Activated T-cell treated with anti-CD3 and anti-CD28 coated beads, Interleukin-2, amount 50 U/mL, for 24 hours (primary cell): Measurements from ENCODE around the gene PRKAR1B.

Experiments
- DNase-seq: peaks from one replicate; pipeline ENCODE4 v3.0.0-alpha.2; 2020
- H3K27ac Mint-ChIP-seq: 2 replicates; pipeline ENCODE4 v1.8.0; 2020; ENCODE audit warnings: mild to moderate bottlenecking, mixed read lengths
- H3K27me3 Mint-ChIP-seq: 2 replicates; pipeline ENCODE4 v1.8.0; 2020; ENCODE audit warnings: mixed read lengths
- H3K36me3 Mint-ChIP-seq: 2 replicates; pipeline ENCODE4 v1.8.0; 2020; ENCODE audit warnings: low read depth, mixed read lengths
- H3K4me1 Mint-ChIP-seq: 2 replicates; pipeline ENCODE4 v1.8.0; 2020; ENCODE audit warnings: low read depth, mixed read lengths
- H3K4me3 Mint-ChIP-seq: 2 replicates; pipeline ENCODE4 v1.8.0; 2020; ENCODE audit warnings: mild to moderate bottlenecking, moderate library complexity, mixed read lengths
- H3K9me3 Mint-ChIP-seq: 2 replicates; pipeline ENCODE4 v1.8.0; 2020; ENCODE audit warnings: mixed read lengths

The PRKAR1B gene

GRCh38 chr7:608361-608760 is 118.7 kb downstream of the PRKAR1B start:
- Mint-ChIP-seq H3K27ac (peak overlapping the region; percentile 92), H3K4me3 (peak overlapping the region; percentile 68), H3K27me3 (no peaks in the 10 kb centered on the region), H3K36me3 (peaks cover 65% of the 10 kb centered on the region), H3K4me1 (peaks cover 80% of the 10 kb centered on the region), H3K9me3 (peaks cover 5% of the 10 kb centered on the region)
- DNase-seq = no peak

GRCh38 chr7:607938-608337 is 119.1 kb downstream of the PRKAR1B start:
- peak overlapping the region; percentile 92 for H3K27ac Mint-ChIP-seq
- H3K9me3 Mint-ChIP-seq = peaks cover 10% of the 10 kb centered on the region
- peak overlapping the region; percentile 68 for H3K4me3 Mint-ChIP-seq
- no peak for DNase-seq
- peaks cover 69% of the 10 kb centered on the region for H3K36me3 Mint-ChIP-seq
- no peaks in the 10 kb centered on the region for H3K27me3 Mint-ChIP-seq
- peaks cover 81% of the 10 kb centered on the region for H3K4me1 Mint-ChIP-seq

- Mint-ChIP-seq H3K4me1 (peaks cover 80% of the 10 kb centered on the region), H3K36me3 (peaks cover 71% of the 10 kb centered on the region), H3K27me3 (no peaks in the 10 kb centered on the region), H3K9me3 (peaks cover 8% of the 10 kb centered on the region), H3K27ac (peak overlapping the region; percentile 100), H3K4me3 (peak overlapping the region; percentile 83)
- no peak for DNase-seq
Observed at GRCh38 chr7:605661-606450, 121.2 kb downstream of the PRKAR1B start.

GRCh38 chr7:604884-605531 is 122.1 kb downstream of the PRKAR1B start:
- no peaks in the 10 kb centered on the region for H3K27me3 Mint-ChIP-seq
- peak overlapping the region; percentile 100 for H3K27ac Mint-ChIP-seq
- H3K4me1 Mint-ChIP-seq = peaks cover 79% of the 10 kb centered on the region
- H3K36me3 Mint-ChIP-seq = peaks cover 69% of the 10 kb centered on the region
- peaks cover 8% of the 10 kb centered on the region for H3K9me3 Mint-ChIP-seq
- H3K4me3 Mint-ChIP-seq = peak overlapping the region; percentile 83
- DNase-seq = no peak

GRCh38 chr7:604001-604883 is 122.8 kb downstream of the PRKAR1B start:
- peaks cover 8% of the 10 kb centered on the region for H3K9me3 Mint-ChIP-seq
- peaks cover 68% of the 10 kb centered on the region for H3K36me3 Mint-ChIP-seq
- H3K4me1 Mint-ChIP-seq = peaks cover 78% of the 10 kb centered on the region
- peak; percentile 96 for DNase-seq
- H3K27ac Mint-ChIP-seq = peak overlapping the region; percentile 100
- H3K27me3 Mint-ChIP-seq = no peaks in the 10 kb centered on the region
- H3K4me3 Mint-ChIP-seq = peak overlapping the region; percentile 83

- peak; percentile 73 for DNase-seq
Observed at GRCh38 chr7:603152-603951, 123.7 kb downstream of the PRKAR1B start.

GRCh38 chr7:602341-603141 is 124.5 kb downstream of the PRKAR1B start:
- peak; percentile 80 for DNase-seq
- H3K4me1 Mint-ChIP-seq = peaks cover 71% of the 10 kb centered on the region
- H3K27me3 Mint-ChIP-seq = no peaks in the 10 kb centered on the region
- peaks cover 8% of the 10 kb centered on the region for H3K9me3 Mint-ChIP-seq
- peak overlapping the region; percentile 100 for H3K27ac Mint-ChIP-seq
- peak overlapping the region; percentile 83 for H3K4me3 Mint-ChIP-seq
- peaks cover 58% of the 10 kb centered on the region for H3K36me3 Mint-ChIP-seq

More at GRCh38 chr7:603152-603951, 123.7 kb downstream of the PRKAR1B start:
- Mint-ChIP-seq H3K27ac (peak overlapping the region; percentile 100), H3K36me3 (peaks cover 65% of the 10 kb centered on the region), H3K27me3 (no peaks in the 10 kb centered on the region), H3K9me3 (peaks cover 8% of the 10 kb centered on the region), H3K4me3 (peak overlapping the region; percentile 83), H3K4me1 (peaks cover 79% of the 10 kb centered on the region)

- peak; percentile 95 for DNase-seq
- Mint-ChIP-seq H3K27ac (peak overlapping the region; percentile 100), H3K9me3 (peaks cover 8% of the 10 kb centered on the region), H3K4me1 (peaks cover 72% of the 10 kb centered on the region), H3K27me3 (no peaks in the 10 kb centered on the region), H3K4me3 (peak overlapping the region; percentile 83), H3K36me3 (peaks cover 59% of the 10 kb centered on the region)
Observed at GRCh38 chr7:601595-602340, 125.3 kb downstream of the PRKAR1B start.

- peaks cover 58% of the 10 kb centered on the region for H3K36me3 Mint-ChIP-seq
- H3K27ac Mint-ChIP-seq = peak overlapping the region; percentile 100
- no peaks in the 10 kb centered on the region for H3K27me3 Mint-ChIP-seq
- DNase-seq = no peak
- peak overlapping the region; percentile 78 for H3K4me3 Mint-ChIP-seq
- peaks cover 8% of the 10 kb centered on the region for H3K9me3 Mint-ChIP-seq
- peaks cover 71% of the 10 kb centered on the region for H3K4me1 Mint-ChIP-seq
Observed at GRCh38 chr7:601036-601594, 126.0 kb downstream of the PRKAR1B start.

GRCh38 chr7:600149-601035 is 126.7 kb downstream of the PRKAR1B start:
- peak overlapping the region; percentile 78 for H3K4me3 Mint-ChIP-seq

GRCh38 chr7:598899-599298 is 128.2 kb downstream of the PRKAR1B start:
- no peak overlapping the region for H3K4me3 Mint-ChIP-seq

More at GRCh38 chr7:600149-601035, 126.7 kb downstream of the PRKAR1B start:
- H3K4me1 Mint-ChIP-seq = peaks cover 71% of the 10 kb centered on the region
- H3K27me3 Mint-ChIP-seq = no peaks in the 10 kb centered on the region
- H3K27ac Mint-ChIP-seq = peak overlapping the region; percentile 100
- peaks cover 10% of the 10 kb centered on the region for H3K9me3 Mint-ChIP-seq
- H3K36me3 Mint-ChIP-seq = peaks cover 58% of the 10 kb centered on the region
- DNase-seq = no peak

More at GRCh38 chr7:598899-599298, 128.2 kb downstream of the PRKAR1B start:
- Mint-ChIP-seq H3K36me3 (peaks cover 56% of the 10 kb centered on the region), H3K27me3 (no peaks in the 10 kb centered on the region), H3K27ac (peak overlapping the region; percentile 50), H3K4me1 (peaks cover 64% of the 10 kb centered on the region), H3K9me3 (peaks cover 10% of the 10 kb centered on the region)
- DNase-seq = no peak
